GM21717 (cell line): ENCODE data around the gene SYT14.
"Not testable (repeated sequence)": the region's sequence is repeated elsewhere in the genome, so short reads cannot be mapped to it uniquely, and the experiment has no call there.

Experiments used
- ATAC-seq: cut with Tn5 transposase; IDR thresholded peaks from one replicate; pipeline ENCODE4 v1.9.1; 2021; ENCODE audit warnings: mild to moderate bottlenecking, moderate library complexity; ENCODE audit not compliant: unreplicated experiment

The SYT14 gene

DNA sequence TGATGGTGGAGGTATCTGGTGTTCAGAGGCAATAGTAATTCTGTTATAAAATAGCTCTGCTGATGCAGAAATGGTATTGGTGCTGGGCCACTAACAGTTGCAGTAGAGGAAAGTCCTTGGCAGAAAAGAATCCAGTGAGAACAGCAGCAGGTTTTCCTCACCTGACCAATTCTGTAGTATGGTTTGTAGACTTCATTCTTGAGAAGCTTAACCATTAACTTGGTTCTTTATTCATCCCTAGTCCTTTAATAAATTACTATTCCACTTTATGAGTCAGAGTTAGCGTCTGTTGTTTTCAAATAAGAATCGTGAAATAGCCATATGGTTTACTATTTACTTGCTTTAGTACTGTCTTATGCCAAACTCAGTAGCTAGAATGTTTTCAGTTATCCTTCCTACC lies 166.1 kb downstream of the SYT14 start:
- no peak for ATAC-seq

DNA sequence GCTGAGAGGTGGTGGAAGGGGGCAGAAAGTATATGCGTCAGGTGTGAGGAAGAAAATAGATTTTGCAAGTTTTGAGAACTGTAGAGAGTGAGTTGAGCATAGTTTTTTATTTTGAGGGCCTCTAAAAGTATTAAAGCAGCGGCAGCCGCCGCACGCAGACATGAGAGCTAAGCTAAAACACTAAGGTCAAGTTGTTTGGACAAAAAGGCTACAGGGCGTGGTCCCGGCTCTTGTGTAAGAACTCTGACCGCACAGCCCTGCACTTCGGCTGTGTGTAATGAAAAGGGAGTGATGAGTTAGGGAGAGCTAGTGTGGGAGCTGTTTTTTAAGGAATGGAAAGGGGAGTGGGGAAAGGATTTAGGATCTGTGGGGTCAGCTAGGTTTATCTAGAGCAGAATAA lies 174.9 kb downstream of the SYT14 start:
- not testable (repeated sequence) for ATAC-seq

DNA sequence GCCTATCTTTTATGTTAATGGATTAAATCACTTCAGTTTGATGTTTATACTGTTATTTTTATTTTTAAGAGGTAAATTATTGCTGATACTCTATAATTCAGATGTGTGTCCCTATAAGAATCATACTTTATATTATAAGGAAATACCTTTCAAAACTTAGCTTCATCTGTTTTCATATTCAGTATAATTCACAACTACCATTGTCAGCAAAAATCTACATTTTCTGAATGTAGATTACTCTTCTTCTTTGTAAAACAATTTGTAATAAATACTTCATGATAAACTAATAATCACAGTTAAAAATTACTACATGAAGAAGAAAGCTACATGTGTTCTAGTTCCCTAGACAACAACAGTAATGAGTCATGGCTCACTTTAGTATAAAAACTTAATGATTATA lies 179.2 kb downstream of the SYT14 start:
- ATAC-seq = no peak

DNA sequence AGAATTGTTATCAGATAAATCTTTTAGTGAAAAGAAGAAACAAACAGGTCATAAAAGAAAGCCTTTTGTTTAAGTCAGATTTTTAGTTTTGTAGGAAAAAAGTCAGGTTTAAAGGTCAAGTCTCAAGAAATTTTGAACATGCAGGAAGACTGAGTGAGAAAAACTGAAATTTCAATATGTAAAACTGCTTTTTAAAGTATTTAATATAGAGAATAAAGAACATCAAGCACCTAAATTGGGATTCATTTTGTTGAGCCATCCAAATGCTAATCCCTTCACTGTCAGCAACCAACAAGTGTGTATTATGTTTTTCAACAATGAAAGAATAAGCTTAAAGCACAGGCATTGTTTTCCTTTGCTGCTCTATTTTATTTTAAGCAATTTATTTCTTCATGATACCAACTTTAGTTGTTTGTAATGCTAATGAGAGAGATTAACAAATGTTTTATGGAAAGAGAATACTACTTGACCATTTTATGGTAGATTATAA lies 179.7 kb downstream of the SYT14 start:
- ATAC-seq = no peak

DNA sequence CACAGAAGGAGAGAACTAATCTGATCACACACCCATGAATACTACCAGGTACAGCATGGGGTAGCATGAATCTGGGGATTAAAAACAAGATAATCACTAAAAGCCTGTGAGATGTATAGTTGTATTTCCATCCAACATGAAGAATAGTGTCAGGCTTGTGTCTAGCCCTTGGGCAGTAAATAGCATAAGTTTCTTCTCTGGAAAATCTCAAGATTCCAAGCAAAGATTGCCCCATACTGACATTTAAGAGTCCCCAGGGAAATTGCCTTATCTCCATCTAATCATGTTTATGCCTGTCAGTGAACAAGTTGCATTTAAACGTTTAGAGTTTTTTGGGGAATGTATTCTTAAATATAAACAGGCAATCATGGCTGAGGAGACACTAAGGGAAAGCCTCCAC lies 185.4 kb downstream of the SYT14 start:
- ATAC-seq = no peak

DNA sequence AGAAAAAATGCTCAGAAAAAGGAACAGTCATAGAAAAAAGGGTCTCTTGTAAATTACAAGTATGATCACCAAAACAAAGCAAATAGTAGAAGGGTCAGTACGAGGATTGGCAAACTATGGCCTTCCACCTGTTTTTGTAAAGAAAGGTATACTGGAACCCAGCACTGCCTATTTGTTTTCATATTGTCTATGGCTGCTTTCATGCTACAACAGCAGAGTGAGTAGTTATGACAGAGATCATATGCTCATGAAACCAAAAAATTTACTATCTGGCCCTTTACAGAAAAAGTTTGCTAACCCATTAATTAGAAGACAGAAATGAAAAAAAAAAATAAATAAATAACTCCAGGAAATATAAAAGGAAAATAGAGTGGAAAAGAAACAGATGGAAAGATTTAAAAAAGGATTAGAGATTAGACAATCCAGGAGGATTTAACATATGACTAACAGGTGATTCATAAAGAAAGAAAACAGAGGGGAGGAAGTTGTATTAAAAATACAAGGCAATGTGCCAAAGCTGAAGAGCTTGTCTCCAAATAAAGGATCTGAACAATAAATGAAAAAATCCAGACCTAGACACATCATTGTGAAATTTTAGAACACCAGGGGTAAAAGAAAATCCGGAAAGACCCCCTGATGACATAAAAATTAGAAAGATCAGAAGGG lies 186.0 kb downstream of the SYT14 start:
- no peak for ATAC-seq

DNA sequence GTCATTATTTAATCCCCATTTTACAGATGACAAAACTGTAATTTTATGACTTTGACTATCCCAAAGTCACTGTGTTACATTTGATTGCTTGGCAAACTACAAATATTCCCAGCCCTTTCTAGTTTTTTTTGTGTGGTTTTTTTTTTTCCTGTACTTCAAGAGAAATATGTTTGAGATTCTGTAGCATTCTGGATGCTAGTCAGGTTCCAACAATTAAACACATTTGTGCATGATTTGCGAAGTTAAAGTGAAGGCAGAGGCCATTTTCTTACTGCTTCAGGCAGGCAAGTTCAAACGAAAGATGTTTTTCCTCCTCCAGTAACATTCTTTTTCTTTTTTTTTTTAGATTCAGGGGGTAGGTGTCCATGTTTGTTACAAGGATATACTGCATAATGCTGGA lies 186.7 kb downstream of the SYT14 start:
- ATAC-seq = no peak

DNA sequence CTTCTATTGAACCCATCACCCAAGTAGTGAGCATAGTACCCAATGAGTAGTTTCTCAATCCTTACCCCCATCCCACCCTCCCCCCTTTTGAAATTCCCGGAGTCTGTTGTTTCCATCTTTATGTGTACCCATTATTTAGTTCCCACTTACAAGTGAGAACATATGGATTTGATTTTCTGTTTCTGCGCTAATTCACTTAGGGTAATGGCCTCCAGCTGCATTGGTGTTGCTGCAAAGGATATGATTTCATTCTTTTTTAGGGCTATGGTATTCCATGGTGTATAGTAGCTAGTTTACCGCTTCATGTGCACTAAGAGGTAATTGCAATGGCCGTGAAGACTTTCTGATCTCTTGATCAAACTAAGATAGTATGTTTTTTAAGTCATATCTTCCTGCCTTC lies 187.1 kb downstream of the SYT14 start:
- ATAC-seq = no peak

DNA sequence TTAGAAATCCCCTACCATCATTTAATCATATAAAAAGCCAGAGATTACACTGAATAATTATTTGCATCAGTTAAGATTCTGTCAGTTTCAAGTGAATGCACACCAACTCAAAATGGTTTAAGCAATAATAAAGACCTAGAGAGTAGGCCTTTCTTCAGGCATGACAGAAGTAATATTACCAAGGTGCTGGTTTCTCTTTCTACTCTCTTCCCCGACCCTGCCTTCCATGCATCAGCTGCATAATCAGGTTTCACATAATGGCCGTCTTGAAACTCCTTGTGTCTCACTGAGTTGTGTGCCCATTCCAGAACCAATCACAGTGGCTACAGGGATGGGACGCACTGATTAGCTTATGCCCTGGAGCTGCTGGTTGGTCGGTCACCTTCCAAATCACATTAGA lies 191.1 kb downstream of the SYT14 start:
- no peak for ATAC-seq

DNA sequence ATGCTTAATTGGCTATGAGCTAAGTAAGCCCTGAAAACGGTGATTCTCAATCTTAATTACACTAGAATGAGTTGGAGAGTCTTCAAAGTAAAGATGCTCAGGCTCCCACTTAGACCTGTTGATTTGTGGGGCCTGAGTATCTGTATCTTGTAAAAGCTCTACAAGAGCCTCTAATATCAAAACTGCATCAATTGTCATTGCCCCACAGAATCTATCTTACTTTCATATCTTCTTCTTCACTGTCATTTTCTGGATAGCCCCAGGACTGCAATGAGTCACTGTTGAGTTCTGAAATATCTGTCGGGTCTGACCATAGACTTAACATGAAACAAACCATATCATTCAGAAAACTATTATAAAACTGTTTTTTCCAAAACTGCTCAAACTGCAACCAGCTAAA lies 191.7 kb downstream of the SYT14 start:
- peak; percentile 93 for ATAC-seq

DNA sequence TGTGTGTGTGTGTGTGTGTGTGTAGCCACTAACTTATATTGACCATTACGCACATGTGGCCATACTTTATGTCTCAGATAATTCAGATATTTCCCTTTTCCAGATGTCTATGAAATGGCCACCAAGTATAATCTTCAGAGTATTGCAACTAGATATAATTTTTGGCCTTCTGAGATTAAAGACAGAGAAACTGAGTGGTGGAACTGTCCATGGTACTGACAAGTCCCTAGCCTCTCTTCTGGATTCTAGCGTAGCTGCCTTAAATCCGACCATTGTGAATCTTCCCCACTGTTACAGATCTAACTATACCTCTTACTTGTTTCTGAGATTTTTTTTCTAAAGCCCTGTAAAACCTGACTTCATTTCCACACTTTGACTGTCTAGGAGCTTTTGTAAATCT lies 194.6 kb downstream of the SYT14 start:
- ATAC-seq = no peak

DNA sequence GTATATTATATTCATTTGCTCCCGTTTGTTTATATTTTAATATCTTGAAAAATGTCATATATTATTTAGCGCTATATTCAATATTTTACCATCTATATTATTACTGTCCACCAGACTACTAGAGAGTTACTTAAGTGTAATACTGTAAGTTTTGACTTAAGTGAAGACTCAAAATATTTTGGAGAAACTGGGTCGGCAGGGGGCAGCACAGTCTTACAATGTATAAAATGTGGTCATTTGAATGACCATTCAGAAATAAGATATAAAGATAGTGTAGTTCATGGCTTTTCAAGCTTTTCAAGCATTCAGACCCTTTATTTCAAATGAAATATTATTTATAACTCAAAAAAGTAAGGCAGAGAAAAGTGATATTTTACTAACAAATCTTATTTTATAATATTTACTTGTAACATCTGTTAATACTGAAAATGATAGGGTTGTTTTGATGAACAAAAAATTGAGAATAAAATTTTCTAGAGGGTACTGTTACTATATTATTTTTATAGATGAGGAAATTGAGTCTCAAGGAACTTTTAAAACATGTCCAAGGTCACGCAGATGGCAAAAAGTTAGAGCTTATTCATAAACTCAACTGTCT lies 205.5 kb downstream of the SYT14 start:
- no peak for ATAC-seq

DNA sequence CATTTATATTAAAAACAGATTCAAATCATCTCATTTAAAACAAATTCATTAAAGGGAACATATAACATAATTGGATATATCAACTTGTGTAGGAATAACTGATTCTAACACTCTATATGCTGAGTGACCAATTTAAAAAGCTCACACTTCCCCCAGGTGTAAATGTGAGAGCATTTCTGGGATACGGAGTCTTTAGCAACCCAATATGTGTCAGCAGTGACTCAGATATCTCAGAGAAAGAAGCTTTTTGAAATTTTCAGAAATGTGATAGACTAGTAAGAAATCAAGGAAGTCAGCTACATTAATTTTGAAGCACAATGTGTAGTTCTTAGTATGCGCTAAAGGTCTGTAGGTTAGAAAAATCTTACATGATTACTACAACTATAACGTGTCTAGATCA lies 206.7 kb downstream of the SYT14 start:
- ATAC-seq = no peak

DNA sequence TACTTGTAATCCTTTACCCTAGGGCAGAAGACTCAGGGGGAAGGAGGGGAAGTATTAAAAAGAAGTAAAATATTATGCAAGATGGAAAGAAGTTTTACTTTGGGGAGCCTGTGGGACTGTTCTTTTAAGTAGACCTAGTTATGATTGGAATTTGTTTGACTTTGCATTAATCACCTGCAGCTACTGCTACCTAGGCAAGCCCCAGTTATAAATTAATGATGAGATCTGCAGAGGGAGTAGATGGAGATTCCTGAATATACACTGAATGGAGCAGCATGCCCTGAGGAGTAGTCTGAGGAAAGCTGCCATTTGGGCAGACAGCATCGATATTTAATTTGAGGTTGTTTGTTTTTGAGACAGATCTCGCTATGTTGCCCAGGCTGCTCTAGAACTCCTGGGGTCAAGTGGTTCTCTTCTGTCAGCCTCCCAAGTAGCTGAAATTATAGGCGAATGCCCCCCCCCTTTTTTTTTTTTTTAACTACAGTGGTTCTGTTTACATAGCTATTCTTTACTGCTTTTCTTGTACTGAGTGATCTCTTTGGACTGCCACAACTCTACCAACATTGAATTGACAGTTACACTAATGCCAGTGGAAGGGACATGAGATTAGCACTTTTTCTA lies 213.1 kb downstream of the SYT14 start:
- no peak for ATAC-seq

DNA sequence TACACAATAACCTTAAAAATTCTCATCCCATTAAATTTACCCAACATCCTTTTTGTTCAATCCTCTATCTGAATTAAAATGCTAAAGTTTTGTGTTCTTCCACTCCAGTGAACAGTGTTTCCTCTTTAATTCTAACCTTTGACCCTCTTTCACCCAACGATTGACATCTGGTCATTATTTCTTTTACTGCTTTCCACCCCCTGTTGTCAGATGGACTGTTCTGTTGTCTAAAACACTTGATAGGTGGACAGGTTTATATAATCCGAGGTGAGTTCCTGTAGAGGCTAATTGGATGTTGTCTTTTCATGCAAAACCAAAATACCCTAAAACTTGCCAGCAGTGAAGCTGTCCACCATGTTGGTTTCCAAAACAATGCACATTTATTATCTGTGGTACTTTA lies 221.2 kb downstream of the SYT14 start:
- ATAC-seq = no peak

DNA sequence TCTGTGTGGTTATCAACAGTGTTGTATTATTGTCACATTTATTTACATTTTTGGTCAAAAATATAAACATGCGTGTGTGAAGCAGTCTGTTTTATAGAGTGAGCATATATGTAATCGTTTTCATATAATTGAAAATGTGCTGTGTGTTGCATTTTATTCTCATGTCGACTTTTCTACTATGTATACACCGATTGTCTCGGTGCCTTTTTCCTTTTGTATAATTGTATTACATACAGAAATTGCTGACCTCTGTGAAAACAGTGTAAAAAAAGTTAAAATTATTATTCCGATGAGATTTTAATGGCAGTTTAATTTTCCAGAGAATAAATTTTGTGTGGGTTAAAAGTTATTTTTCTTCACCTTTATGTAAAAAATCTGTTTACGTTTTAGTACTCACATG lies 232.2 kb downstream of the SYT14 start:
- ATAC-seq = no peak

DNA sequence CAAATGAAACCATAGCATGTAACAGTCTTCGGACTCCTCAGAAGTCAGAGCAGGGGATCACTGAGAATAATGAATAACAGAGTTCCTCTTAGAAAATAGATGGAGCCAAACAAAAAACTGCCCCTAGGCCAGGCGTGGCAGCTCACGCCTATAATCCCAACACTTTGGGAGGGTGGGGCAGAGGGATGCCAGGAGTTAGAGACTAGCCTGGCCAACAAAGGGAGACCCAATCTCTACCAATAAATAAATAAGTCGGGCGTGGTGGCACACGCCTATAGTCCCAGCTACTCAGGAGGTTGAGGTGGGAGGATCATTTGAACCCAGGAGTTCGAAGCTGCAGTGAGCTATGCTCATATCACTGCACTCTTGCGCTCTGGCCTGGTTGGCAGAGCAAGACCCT lies 236.1 kb downstream of the SYT14 start:
- no peak for ATAC-seq

DNA sequence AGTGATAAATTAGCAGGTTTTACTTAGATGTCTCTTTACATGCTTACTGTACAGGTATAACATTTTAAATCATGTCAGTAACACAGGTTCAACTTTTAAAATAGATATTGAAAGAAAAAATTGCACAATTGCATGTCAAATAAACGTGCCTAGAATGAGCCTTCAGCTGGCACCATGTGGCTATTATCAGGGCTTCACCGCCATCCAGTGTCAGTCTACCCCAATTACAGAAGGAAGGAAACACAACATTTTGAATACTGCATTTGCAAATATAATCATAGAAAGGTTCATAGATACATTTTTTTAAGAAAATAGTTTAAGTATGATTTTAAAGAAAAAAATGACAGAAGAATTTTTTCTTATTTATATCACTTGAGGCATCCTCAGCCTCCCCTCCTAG lies 247.0 kb downstream of the SYT14 start:
- ATAC-seq = no peak

DNA sequence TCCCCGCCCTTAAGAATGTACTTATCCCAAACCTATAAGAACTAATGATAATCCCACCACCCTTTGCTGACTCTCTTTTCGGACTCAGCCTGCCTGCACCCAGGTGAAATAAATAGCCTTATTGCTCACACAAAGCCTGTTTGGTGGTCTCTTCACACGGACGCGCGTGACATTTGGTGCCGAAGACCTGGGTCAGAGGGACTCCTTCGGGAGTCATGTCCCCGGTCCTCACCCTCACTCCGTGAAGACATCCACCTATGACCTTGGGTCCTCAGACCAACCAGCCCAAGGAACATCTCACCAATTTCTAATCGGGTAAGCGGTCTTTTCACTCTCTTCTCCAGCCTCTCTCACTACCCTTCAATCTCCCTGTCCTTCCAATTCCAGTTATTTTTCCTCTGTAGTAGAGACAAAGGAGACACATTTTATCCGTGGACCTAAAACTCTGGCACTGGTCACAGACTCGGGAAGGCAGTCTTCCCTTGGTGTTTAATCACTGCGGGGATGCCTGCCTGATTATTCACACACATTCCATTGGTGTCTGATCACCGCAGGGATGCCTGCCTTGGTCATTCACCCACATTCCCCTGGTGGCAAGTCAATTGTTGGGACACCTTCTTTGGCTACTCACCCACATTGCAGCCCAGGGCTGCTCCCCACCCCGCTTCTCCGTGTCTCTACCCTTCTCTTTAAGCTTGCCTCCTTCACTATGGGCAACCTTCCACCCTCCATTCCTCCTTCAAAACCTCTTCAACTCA lies 250.0 kb downstream of the SYT14 start:
- not testable (repeated sequence) for ATAC-seq

DNA sequence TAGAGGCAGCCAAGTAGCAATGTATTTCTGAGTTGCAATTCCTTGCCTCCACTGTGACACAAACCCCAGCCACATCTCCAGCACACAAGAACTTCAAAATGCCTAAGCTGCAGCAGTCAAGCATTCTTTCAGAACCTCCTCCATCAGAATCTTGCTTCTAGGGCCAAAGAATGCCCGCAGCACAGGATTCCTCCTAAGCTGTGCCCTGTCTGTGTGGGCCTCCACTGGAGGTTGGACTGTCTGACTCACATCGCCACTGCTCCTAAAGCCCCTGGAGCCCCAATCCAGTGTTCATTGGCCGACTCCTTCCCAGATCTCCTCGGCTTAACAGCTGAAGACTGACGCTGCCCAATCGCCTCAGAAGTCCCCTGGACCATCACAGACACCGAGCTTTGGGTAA lies 251.4 kb downstream of the SYT14 start:
- ATAC-seq = no peak

DNA sequence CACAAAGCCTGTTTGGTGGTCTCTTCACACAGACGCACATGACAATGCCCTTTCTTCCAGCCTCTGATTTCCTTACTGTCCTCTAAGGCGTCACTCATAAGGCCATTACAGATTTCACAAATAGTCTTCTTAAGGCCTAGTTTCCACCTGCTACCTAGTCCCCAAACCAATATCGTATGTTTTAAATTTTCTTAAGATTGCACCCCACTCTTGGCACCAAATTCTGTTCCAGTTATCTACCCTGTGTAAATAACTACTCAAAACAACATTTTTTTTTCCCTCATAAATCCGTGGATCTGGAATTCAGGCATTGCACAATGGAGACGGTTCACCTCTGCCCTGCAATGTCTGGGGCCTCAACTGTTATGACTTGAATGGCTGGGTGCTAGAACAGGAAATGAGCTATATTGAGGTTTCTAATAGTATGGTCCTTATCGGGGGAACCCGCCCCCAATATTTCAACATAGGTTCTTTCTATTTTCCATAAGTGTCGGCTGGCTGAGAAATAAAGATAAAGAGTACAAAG lies 257.7 kb downstream of the SYT14 start:
- no peak for ATAC-seq
